HG03175 (cell line): ENCODE results near the gene ELF2.
"Not testable (repeated sequence)": the region's sequence is repeated elsewhere in the genome, so short reads cannot be mapped to it uniquely, and the experiment has no call there.

Source experiments
- ATAC-seq: cut with Tn5 transposase; IDR thresholded peaks from one replicate; pipeline ENCODE4 v1.9.1; 2021; ENCODE audit warnings: mild to moderate bottlenecking, moderate library complexity; ENCODE audit not compliant: unreplicated experiment

ELF2 gene

GRCh38 chr4:139144911-139145551, 32.0 kb downstream of the ELF2 start:
- ATAC-seq: no peak

DNA sequence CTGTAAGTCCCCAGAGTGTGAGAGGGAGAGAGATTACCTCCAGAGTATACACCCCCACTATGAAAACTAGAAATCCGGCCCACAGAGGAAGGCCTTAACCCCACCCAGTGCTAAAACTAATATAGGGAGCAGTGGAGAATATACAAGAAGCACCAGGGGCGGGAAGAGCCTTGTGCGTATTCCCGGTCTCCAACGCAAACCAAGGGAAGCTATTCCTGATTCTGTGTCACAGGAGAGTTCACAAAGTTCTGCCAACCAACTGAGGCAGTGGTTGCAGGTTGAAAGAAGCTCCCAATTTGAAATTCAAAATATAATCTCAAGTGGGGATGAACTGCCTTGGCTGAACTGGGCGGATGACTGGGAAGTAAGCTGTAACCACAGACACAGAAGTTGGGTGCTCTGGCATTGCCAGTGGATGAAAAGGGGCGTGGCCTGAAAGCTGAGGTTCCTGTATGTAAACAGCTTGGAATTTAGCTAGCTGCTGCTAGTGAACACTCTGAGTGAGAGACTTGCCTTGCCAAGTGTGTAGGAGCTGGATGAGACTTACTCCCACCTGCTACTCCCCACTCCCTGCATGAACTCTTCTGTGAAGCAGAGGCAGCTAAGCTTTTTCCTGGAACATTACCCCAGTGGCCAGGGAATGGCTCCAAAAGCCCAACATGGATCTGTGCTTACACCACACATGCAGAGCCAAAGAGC, 32.7 kb downstream of the ELF2 start:
- ATAC-seq: no peak

DNA sequence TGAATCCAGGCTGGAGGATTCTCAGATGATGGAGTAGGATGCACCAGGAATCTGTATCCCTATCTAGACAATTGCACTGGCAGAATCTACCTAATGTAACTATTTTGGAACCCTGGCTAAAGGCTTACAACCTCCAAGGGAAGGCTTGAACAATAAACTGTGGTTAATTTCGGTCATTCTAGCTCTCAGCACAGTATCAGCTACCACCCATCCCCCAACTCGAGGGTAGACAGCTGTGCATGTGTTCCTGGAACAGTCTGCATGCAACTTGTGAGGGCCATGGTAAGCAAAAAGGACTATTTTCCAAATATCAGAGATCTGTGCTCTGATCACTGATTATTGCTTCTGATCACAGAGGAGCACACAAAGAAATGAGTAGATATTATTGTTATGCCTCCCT, 34.0 kb downstream of the ELF2 start:
- no peak for ATAC-seq

DNA sequence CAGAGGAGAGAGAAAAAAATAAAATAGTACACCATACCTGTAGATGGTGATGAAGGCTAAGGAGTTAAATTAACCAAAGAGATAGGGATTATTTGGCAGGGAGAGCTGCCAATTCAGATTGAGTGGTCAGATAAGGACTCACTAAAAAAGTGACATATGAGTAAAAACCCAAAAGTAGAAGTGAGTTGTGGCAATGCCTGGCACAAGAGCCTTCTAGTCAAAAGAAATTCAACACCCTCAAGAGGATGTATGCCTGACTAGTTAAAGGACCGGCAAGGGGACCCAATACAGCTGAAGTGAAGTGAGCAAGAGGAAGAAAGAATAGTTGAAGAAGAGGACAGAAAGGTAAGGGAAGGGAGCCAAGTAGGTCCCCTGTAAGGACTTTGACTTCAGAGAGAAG, 34.9 kb downstream of the ELF2 start:
- peak; percentile 83 for ATAC-seq

DNA sequence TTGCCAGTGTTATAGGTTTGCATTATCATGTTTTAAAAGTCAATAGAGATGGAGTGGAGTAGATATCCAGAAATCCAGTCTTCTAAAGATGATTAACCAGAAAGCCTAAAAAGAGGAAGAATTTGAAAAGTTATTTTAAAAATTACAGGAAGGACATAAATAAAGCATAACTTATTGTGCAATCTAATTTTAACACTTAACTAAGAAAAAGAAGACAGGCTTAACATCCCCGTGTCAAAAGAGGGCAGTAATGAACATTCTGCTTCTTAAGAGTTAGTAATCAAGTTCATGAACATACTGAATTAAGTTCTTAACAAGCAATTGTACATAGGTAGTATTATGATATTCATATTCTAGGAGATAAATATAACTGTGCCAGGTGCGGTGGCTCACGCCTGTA, 39.3 kb downstream of the ELF2 start:
- ATAC-seq: no peak

- no peak for ATAC-seq
Observed at GRCh38 chr4:139134403-139134802, 42.6 kb downstream of the ELF2 start.

DNA sequence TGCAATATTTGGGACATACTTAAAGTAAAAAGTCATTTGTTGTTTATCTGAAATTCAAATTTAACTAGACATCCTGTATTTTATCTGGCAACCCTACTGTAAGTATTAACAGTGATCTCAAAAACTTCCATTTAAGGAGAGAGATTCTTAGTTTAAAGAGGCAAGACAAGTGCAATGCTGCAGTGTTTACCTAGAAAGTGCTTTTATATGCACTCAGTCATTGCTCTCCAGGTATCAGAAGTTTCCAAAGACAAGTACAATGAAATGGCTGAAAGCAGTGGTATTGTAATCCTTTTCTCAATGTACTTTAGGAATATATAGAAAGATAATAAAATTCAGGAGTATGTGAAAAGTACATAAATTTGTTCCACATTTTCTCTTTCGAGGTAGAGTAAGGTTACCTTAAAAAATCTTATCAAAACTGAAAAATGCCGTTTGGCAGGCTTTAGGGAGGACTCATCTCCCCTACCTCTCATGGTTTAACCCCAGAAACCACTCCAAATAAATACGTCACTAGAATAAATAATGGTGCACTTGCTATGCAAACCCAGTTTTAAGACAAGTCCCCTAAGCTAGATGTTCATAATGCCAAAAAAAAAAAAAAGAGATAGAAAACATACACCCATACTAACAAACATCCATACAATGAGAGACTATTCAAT, 45.7 kb downstream of the ELF2 start:
- no peak for ATAC-seq

- no peak for ATAC-seq
Observed at GRCh38 chr4:139129206-139129605, 47.8 kb downstream of the ELF2 start.

DNA sequence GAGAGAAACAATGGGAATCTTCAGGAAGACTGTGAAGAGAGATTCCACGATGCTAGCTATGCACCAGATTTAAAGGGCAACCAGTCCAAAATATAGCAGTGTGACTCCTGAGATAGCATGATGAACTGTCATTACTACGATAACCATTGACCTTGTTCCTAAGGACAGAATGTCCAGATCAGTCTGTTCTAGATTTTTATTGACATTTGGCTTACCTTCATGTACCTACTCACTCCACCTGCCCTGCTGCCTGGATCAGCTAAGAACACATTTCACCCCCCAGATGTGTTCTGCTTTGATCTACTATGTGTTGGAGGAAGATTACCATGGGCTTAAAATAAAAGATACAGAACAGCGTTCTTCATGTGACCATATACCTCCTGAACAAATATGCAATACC, 50.1 kb downstream of the ELF2 start:
- no peak for ATAC-seq

DNA sequence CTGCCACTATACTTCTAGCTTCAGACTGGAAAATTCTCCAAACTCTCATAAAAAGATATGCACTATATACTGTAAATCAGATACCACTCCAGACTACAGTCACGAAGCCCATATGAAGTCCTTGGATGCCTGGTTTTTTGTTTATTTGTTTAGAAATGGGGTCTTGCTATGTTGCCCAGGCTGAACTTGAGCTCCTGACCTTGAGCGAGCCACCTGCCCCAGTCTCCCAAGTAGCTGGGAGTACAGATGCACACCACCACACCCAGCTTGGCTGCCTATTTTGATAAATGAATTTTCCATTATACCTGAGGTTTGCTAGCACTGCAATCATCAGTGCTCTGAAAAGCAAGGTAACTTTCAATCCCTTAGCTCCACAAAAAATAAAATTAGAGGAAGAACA, 53.1 kb downstream of the ELF2 start:
- ATAC-seq: no peak

DNA sequence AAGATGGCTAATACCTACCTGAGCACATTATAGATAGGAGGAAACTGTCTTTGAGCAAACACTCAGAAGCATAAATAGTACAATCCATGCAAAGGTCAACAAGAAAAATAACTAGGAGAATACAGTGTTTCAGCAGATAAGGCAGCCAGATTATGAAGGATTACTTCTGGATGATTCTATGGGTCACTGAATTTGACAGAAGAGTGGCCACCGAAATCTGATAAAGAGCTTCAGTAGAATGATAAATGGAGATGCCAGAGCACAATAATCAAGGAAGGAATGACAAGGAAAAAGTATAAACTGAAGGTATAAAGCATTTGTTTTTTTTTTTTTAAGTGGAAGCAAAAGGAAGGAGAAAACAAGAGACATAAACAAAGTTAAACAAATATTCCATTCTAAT, 58.7 kb downstream of the ELF2 start:
- no peak for ATAC-seq

- no peak for ATAC-seq
Observed at GRCh38 chr4:139115226-139115625, 61.8 kb downstream of the ELF2 start.

DNA sequence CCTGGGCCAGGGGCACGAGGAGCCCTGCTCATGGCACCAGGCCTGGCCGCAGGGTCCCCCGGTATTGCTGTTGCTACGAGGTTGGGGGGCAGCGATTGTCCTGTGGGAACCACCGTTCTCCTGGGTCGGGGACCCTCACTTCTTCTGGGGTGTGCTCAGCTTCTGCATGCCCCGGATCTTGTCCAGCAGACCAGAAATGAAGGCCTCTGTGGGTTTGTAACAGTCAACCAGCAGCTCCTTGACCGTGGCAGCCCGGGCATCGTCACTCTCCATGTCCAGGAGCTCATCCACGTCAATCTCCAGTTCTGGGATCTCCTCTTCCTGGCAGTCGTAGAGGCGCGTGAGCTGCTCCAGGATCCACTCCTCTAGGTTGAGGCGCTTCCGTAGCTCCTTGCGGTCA, 62.2 kb downstream of the ELF2 start:
- ATAC-seq: not testable (repeated sequence)

GRCh38 chr4:139112650-139113049, 64.4 kb downstream of the ELF2 start:
- ATAC-seq: no peak

- no peak for ATAC-seq
Observed at GRCh38 chr4:139108567-139109128, 68.4 kb downstream of the ELF2 start.

GRCh38 chr4:139099366-139099982, 77.5 kb downstream of the ELF2 start:
- peak; percentile 87 for ATAC-seq

GRCh38 chr4:139092271-139092670, 84.7 kb downstream of the ELF2 start:
- ATAC-seq: no peak

DNA sequence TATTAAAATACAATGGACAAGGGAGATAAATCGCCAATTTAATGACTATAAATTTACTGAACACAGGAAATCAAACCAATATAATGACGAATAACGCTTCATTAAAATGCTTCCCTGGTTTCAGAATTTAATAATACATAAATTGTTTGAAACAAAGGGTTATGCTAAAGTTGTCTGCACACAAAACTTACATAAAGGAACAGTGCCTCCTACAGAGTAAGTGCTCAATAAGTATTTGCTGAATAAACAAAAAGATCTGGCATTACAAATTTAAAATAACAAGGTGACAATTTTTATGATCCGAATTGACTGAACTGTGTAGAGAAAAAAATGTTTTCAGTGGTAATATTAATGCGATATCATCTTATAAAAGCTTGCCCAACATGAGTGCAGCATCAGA, 91.9 kb downstream of the ELF2 start:
- no peak for ATAC-seq

DNA sequence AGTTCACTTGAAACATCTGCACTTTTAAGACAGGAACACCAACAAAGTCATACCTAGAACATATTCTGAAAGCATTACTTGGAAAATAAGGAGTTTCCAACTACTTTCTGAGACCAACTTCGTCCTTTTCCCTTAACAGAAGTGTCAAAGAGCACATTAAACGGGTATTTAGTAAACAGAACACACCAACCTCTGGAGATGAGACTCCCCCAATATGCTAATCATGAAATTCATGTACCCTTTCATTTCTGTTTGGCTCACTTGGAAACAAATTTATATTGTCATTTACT, 92.3 kb downstream of the ELF2 start:
- no peak for ATAC-seq

- peak; percentile 57 for ATAC-seq
Observed at GRCh38 chr4:139083956-139084803, 92.8 kb downstream of the ELF2 start.

- peak; percentile 34 for ATAC-seq
Observed at GRCh38 chr4:139083607-139083955, 93.4 kb downstream of the ELF2 start.
